HL-60/S4 (cell line): ENCODE results near the gene TRABD2B.

Source experiments
- in situ Hi-C: fragments of 300-500 bp; cut with MboI; formaldehyde crosslinking; loops from 2 replicates; pipeline ENCODE4 v1.14.3; 2022; ENCODE audit warnings: low sequenced_read_pairs

Gene TRABD2B

GRCh38 chr1:47837056-47837830, 159.9 kb downstream of the TRABD2B start:
- in situ Hi-C loops, result no loop called here

GRCh38 chr1:47835409-47835808, 161.8 kb downstream of the TRABD2B start:
- in situ Hi-C loops, result no loop called here

- in situ Hi-C loops, result no loop called here
Observed at GRCh38 chr1:47834326-47834725, 162.9 kb downstream of the TRABD2B start.

GRCh38 chr1:47830641-47831333, 166.4 kb downstream of the TRABD2B start:
- in situ Hi-C loops, result no loop called here

- in situ Hi-C loops, result no loop called here
Observed at GRCh38 chr1:47830021-47830420, 167.2 kb downstream of the TRABD2B start.

- in situ Hi-C loops, result no loop called here
Observed at GRCh38 chr1:47828978-47829377, 168.2 kb downstream of the TRABD2B start.

GRCh38 chr1:47827109-47827508, 170.1 kb downstream of the TRABD2B start:
- in situ Hi-C loops, result no loop called here

GRCh38 chr1:47824716-47825115, 172.5 kb downstream of the TRABD2B start:
- in situ Hi-C loops, result no loop called here

GRCh38 chr1:47824297-47824696, 172.9 kb downstream of the TRABD2B start:
- in situ Hi-C loops, result no loop called here

- in situ Hi-C loops, result no loop called here
Observed at GRCh38 chr1:47823040-47823808, 174.0 kb downstream of the TRABD2B start.

GRCh38 chr1:47821760-47822159, 175.4 kb downstream of the TRABD2B start:
- in situ Hi-C loops, result no loop called here

GRCh38 chr1:47819574-47819888, 177.7 kb downstream of the TRABD2B start:
- in situ Hi-C loops, result no loop called here

GRCh38 chr1:47818682-47819573, 178.3 kb downstream of the TRABD2B start:
- in situ Hi-C loops, result no loop called here

GRCh38 chr1:47817861-47818260, 179.3 kb downstream of the TRABD2B start:
- in situ Hi-C loops, result no loop called here

GRCh38 chr1:47816325-47817071, 180.7 kb downstream of the TRABD2B start:
- in situ Hi-C loops, result no loop called here

GRCh38 chr1:47814612-47815395, 182.4 kb downstream of the TRABD2B start:
- in situ Hi-C loops, result no loop called here

- in situ Hi-C loops, result no loop called here
Observed at GRCh38 chr1:47813970-47814369, 183.2 kb downstream of the TRABD2B start.

GRCh38 chr1:47812904-47813514, 184.2 kb downstream of the TRABD2B start:
- in situ Hi-C loops, result no loop called here
